Measurements from ENCODE around the gene IL17A.
"Not testable (repeated sequence)": the region's sequence is repeated elsewhere in the genome, so short reads cannot be mapped to it uniquely, and the experiment has no call there.

Gene IL17A

DNA sequence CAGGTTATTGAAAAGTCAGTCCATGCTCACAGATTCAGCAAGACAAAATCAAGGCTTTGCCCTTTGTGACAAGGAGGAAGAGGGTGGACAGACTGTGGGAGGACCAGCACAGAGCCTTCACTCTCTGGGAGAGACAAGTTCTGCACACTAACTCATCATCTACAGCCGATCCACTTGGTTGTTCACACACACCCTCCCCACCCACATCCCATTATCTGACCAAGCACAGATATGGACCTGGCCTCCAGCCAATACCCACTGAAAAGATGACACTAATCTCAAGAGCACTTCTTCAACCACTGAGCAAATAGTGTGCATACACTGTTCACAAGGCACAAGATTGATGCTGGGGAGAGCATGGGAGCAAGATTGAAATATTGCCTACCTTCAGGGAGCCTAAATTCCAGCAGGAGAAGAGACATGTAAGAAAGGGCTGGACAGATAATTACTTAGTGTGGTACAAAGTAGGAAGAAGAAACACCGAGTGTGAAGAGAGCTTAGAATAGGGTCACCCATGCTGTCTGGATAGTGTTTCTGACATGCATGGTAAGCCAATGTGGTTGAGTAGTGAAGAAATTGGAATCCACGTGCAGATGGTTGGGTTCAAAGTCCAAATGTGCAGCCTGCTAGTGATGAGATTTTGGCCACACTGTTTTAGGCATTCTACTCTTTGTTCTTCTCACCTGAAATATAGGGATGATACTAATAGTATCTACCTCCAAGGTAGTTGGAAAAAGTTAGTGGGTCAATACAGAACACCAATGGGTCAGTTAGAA is 21.7 kb upstream of the IL17A start:
- DNase-seq, result peak; percentile 18

DNA sequence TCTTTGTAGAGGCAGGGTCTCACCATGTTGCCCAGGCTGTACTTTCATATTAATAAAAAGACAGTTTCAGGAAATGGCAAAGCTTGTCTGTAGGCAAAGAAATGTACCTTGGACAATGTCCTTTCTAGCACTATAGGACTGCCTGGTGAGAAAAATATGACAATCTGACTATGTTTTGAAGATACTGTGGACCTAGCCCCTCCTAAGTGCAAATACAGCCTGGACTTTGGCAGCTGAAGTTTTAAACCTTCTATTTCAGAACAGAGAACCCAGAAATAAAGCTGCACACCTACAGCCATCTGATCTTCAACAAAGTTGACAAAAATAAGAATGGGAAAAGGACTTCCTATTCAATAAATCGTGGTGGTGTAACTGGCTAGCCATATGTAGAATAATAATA is 18.9 kb upstream of the IL17A start:
- no peak for DNase-seq

DNA sequence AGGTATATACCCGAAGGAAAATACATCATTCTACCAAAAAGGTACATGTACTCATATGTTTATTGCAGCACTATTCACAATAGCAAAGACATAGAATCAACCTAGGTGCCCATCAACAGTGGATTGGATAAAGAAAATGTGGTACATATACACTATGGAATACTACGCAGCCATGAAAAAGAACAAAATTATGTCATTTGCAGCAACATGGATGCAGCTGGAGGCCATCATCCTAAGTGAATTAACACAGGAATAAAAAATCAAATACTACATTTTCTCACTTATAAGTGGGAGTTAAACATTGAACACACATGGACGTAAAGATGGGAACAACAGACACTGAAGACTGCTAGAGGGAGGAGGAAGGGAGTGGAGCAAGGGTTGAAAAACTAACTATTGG is 17.8 kb upstream of the IL17A start:
- not testable (repeated sequence) for DNase-seq

DNA sequence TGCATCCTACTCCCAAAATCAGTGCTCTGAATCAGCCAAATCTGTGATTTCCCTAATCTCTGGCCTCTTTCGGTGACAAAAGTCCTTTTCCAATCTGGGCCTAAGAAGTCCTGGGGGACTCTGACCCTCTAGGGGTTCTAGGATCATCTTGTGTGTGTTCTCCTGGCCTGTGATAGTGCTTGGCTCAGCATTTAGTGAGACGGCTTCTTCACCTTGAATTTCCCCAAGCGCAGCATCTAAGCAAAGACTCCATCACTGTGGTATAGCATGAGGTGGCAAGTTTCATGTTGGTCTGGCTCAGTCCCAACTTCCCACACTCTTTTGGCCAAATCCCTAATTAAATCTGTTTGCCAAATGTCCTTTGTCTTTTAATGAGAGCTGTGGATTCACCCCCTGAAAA is 12.1 kb upstream of the IL17A start:
- DNase-seq, result no peak

DNA sequence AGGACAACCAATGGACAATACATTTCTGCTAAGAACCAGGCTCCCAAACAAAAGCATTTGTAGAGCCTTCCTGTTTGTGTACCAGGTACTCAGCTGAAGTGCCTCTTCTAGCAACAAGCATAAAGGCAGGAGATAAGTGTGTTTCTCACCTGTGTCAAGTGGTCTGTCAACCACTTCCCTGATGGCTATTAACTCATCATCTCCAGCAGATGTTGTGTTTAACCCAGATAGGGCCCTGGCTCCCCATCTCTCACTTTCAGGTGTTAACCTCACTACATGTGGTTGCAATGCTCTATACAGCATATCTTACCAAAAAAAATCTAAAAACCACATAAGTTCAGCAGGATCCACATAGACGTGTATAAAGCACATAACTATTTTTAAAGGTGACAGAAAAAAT is 9.6 kb upstream of the IL17A start:
- no peak for DNase-seq

DNA sequence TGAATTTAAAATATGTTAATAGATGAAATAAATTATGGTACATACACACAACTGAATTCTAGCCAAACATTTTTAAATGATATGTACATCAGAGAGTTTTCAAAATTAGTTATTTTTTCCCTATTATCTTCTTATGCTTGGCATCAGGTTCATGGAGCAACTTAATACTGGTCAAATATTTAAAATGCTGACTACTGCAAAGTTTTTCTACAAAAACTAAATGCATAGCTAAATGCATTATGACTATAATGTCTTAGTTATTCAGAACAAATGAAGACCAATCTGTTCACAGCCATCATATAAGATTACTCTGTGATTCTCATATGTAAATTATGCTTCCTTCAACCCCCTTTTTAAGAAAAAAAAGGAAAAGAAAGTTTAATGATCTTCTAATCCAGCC is 8.2 kb upstream of the IL17A start:
- no peak for DNase-seq

DNA sequence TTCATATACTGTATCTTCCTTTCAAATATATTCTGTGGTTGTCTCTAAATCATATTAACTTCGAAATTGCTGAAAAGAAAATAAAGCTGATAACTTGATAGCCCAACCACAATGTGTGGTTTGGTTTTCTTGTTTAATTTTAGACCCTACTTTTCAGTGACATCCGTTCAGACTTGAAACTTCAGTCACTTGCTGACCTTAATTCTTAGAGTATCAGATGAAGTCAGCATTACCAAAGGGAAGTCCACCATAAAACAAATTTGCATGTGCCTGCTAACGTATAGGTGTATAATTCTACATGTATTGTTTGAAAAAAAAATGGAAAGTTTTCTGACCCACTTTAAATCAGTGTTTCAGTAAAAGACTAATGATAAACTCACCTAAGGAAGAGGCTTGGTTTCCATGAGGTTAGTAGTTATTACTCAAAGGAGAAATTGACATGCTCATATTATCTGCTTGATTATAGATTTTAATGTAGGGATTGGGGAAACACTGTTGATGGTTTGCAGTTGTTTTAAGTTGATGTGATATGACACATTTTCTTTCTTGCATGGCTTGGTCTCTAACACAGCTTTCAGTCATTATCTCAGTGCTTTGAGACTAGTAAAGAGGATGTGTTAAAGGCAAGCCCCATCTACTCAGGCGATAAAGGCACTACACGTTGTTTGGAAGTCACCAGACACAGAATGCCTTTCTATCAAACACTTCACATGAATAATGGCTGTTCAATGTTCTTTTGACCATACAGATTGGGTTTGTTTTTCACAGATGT is 5.2 kb upstream of the IL17A start:
- DNase-seq, result no peak

DNA sequence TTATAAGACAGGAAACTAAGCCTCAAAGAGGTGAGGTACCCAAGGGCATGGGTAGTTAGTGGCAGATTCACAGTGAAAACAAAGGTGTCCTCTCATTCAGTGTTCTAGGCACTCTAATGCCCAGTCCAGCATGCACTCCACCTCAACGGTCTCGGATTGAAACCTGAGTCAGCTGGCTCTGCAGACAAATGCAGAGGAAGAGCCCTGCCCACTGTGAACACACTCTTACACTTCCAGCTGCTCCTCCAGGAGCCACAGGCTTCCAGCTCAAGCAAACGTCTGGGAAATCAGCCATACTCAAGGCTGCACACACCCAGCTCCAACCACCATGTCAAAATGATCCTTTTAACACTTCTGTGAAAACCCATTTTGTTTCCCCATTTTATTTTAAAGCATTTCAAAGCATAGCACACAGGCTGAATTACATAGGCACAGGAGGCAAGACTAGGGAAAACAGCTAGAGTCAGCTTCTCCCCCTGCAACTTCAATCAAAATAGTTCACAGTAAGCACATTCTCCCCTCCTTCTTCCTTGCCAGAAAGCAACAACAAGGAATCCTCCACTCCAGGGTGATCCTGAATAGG is 3.0 kb upstream of the IL17A start:
- no peak for DNase-seq

DNA sequence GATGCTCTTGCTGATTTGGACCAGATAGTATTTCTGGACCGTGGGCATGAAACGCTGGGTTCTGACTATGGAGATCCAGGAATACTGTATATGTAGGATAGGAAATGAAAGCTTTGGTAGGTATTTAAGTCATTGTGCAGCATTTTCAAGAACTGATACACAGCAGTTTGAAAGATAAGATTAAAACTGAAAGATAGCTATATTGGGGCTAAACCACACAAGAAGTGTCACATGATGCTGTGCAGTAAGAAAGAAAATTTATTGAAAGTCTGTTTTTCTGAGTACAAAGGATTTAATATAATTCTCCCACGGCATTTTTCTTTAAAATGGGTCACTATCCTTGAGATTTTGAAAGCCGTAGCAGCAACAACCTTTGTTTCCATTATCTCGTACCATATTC is 305 bp downstream of the IL17A start:
- DNase-seq, result no peak

DNA sequence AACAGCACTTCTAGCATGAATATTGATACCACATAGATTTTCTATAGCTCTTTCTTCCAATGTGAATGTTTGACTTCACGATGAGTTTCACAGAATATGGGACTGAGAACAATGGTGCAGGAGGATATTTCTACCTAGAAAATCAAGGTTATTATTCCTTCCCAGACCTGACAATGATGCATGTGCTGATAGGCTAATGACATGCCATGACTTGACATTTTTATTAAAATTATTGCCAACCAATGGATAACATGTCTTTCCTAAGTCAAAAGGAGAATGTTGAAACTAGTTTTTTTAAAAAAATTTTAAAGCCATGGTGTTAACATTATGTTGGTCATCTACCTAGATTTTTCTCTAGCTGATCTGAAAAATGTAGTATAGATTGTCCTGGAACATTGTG is 923 bp downstream of the IL17A start:
- no peak for DNase-seq

DNA sequence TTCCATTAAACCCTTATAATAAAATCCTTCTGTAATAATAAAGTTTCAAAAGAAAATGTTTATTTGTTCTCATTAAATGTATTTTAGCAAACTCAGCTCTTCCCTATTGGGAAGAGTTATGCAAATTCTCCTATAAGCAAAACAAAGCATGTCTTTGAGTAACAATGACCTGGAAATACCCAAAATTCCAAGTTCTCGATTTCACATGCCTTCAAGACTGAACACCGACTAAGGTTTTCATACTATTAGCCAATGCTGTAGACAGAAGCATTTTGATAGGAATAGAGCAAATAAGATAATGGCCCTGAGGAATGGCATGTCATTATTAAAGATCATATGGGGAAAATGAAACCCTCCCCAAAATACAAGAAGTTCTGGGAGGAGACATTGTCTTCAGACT is 3.8 kb downstream of the IL17A start:
- DNase-seq, result no peak

DNA sequence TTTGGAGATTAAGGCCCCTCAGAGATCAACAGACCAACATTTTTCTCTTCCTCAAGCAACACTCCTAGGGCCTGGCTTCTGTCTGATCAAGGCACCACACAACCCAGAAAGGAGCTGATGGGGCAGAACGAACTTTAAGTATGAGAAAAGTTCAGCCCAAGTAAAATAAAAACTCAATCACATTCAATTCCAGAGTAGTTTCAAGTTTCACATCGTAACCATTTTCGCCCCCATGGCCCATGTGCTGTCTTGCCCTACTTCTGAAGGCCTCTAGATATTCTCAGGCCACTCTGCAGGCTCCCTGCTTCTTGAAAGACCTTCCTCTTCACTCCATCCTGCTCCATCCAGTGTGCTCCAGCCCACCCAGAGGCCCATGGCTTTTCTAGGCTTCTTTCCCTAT is 4.2 kb downstream of the IL17A start:
- no peak for DNase-seq

DNA sequence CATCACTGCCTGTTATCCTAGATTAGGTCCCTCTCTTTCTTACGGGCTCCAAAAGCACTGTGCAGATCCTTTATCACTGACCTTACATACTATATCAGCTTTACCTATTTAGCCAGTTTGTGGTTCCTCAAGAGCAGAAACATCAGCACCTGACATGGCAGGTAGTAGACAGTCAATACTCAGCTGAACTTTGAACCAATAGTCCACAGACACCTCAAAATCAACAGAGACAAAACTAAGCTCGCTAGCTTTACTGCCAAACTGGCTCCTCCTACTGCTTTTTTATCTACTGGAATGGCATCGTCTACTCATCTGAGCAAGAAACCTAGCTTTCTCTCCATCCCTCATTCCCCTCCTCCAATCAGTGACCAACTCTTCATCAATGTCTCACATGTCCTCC is 5.6 kb downstream of the IL17A start:
- DNase-seq, result no peak

DNA sequence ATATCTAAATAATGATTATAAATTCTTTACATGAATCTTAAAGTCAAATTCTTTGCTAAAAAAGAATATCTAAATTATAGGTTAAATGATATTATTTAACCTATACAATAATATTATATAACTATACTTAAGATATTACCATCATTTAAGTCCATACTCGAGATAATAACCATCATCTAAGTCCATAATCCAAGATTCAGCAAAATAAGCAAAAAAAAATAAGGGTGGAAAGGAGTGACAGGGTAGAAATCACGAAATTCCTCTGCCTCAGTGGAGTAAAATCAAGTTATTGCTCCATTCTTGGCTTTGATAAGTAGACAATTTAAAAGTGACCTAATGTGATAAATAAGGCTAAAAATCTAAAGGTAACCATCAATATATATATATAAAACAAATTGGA is 9.7 kb downstream of the IL17A start:
- no peak for DNase-seq

DNA sequence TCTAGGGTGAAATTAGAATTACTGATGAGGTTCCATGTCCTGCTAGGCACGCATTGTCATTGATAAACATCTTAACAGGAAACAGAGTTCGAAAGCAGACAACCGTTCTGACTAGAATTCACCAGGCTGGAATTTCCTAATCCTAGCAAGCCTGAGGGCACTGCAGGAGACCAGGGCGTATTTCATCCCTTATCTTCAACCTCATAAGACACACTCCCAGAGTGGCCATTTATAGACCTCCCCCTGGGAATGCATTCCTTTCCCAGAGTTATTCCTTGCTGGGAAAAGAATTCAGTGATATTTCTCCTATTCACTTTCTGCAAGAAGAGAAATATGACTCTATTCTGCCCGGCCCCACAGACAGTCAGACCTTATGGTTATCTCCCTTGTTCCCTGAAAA is 13.9 kb downstream of the IL17A start:
- DNase-seq, result peak; percentile 23

DNA sequence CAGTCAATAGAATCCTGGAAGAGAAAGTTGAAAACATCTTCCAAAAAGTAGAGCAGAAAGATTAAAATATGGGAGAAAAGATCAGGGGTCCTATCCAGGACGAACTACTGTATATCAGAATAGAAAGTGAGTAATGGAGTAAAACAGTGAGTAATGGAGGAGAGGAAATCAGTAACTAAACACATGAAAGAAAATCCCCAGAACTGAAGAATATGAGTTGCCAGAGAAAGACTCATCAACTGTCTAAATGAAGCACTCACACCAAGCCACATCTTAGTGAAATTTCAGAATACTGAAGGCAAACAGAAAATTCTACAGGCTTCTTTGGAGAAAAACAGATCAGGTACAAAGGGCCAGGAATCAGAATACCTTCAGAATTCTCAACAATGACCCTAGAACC is 14.9 kb downstream of the IL17A start:
- DNase-seq, result no peak

DNA sequence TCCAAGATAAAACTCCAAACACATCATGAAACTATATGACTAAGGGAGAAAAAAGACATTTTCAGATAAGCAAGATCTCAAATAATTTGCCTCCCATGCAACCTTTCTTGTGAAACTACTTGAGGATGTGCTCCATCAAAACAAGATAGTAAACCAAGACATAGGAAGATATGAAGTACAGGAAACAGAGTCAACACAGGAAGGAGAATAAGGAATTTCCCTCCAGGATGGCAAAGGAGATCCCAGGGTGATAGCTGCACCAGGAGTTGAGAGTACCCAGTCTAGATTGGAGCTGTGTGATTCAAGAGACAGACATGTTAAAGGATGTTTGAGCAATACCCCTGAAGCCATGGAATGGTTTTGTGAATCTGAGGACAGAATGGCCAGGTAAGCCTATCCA is 15.3 kb downstream of the IL17A start:
- DNase-seq, result no peak

DNA sequence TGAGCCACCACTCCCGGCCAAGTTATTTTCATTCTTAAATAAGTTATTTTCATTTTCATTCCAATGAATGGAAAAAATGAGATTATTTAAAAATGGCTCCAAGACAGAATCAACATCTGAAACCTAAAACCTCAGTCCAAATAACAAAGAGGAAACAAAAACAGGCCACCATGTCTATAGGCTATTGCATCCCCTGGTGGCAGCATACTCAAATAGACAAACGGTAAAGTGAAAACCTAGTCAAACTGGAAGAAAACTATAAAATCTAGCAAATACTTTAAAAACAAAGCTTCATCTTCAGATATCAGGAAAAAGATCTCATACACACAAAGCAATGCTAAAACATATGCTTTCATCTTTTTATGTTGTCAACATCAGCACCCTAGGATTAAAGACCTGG is 20.9 kb downstream of the IL17A start:
- no peak for DNase-seq

DNA sequence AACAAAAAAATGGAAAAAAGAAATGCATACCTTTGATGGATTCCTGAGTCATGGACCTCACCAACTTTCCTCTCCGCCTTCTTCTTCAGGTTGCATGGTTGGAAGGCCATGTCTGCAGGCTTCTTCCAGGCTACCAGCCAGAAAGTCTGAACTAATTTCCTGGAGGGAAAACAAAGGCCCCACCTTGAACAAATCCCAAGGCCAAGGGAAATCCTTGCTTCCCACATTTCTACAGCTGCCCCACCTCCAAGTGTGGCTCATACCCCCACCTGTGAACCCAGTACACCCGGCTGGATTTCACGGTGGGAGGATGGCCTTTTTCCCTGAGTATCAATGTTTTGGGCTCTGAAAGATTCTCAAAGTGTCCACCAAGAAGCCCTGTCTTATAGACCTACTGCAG is 22.4 kb downstream of the IL17A start:
- no peak for DNase-seq

DNA sequence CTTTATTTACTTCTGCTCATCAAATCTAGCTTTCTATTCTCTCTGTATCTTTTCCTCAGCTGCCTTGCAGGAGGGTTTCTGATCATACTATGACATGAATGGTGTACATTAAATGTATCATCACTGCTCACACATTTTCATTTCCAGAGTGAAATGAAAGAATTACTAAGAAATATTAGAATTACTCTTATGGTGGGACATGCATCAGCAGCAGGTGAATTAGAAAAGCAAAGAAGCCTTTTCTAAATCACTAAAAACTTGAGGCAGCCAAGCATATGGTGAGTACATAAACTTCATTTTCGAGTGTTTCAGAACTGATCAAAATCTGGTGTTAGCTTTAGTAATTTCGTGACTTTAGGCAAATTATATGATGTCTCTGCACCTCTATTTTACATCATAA is 23.6 kb downstream of the IL17A start:
- no peak for DNase-seq

DNA sequence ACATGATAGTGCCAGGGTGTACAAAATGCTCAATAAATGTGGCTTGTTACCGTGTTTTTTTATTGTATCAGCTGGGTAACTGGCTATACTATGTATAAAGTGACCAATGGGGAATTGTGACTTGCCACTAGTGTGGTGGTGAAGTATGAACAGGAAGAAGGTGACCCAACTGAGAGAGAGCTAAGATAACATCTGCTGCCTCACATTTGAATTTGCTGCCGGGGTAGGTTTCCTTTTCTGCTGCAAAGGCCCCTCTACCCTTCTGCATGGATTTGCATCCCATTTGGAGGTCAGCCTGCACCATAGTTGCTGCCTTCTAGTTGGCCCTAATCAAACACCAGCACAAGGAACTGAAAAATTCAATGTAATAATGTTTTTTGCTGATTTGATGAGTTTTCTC is 24.1 kb downstream of the IL17A start:
- DNase-seq, result no peak

DNA sequence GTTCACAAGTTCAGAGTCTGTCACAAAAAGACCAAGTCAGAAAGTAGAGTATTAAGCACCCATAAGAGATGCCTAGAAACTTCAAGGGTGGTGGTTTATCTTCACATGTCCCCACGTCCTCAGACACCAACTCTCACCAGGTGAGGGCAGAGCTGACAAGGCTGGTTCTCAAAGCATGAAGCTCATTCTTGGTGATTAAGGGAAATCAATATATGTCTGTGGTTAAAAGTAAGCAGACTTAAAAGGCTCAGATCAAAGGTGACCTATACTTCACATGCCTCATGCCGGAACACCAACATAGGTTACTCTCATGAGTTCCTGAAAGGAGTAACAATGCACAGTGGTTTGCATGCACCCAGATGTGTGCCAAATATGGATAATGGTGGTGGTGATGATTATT is 27.0 kb downstream of the IL17A start:
- DNase-seq, result no peak

DNA sequence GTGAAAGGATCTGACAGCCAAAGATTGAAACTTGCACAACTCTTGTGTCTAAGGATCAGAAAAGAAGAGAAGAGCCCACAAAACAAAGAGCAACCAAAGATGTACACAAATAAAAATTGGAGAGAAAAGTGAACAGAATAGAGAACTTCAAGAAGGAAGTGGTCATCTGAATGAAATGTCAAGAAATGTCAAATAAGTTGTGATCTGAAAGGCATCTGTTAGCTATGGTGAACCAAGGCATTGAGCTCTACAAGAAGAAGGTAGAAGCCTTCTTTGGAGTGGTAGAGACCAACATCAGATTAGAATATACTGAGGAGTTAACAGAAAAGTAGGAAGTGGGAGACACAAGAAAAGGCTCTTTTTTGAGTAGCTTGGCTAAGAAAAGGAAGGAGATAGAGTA is 29.6 kb downstream of the IL17A start:
- DNase-seq, result no peak

DNA sequence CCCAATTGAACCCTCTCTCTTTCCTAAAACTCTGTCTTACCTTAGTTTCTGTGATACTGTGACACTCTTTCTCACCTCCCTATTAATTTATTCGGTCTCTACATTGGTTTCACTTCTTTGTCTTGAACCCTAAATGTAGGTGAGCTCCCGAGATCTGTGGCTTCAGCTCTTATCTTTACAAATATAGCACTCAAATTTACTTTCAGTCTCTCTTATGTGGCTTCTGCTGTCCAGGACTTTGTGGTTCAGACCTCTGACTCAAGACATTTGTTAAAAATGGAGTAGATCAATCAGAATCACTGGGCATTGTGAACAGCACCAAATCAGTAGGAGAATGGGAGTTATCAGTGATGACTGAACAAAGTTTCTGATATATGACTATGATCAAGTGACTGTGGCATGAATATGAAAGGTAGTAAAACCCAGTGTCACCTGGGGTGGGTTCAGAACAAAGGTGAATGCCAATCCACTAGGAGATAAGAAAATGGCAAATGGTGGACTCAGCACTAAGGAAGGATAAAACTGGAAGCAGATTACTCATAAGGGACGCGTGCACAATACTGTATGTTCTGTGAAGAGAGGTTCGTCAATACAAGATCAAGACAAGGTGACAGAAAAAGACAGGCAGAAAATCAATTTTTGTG is 30.9 kb downstream of the IL17A start:
- no peak for DNase-seq

All from NCI-H82 (cell line).